ENCODE data around the gene SRP19. TPM values are rescaled to one million over a fixed set of nuclear protein-coding genes. Genes with fewer than 3 reads are reported as not detected.

The SRP19 gene
- total and polyA plus RNA-seq, 2 of the 8 experiments (the other 6 are each of a cell fraction or from before 2014, with no cell fraction given), result 27.5 to 79.9 TPM

DNA sequence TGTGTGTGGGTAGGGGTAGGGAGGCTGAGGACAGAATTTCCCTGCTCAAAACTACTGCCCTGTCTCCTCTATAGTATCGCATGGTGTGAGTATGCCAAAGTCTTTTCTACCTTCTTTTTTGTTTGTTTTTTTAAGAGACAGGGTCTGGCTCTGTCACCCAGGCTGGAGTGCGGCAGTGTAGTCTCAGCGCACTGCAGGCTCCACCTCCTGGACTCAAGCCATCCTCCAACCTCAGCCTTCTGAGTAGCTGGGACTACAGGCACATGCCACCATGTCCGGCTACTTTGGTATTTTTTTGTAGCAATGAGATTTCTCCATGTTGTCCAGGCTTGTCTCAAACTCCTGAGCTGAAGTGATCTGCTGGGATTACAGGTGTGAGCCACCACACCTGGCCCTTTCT is 2.5 kb downstream of the SRP19 start:
- Histone ChIP-seq H2AK5ac (ENCODE audit: low read depth, low read length) (no peak overlapping the region), H4K91ac (replicated peaks; ENCODE audit: insufficient read length, low read length) (no peak overlapping the region), H4K8ac (ENCODE audit: extremely low read depth, insufficient read depth, low read length) (no peak overlapping the region), H3K79me1 (ENCODE audit: low read depth, low read length) (no peaks in the 10 kb centered on the region), H3K56ac (replicated peaks; ENCODE audit: insufficient read length, low read depth, low read length) (no peak overlapping the region), H2BK5ac (ENCODE audit: low read depth, low read length) (no peak overlapping the region), H2BK12ac (ENCODE audit: low read depth, low read length) (no peak overlapping the region), H3K4me1 (replicated peaks in 1 of 4; ENCODE audit: control insufficient read depth in 3 of 4, insufficient read depth in 4 of 4, low read length in 3 of 4) (peaks cover 0 to 9% (median 5%) of the 10 kb centered on the region in 4 experiments; a peak in 5 of 7 replicates), H3K14ac (ENCODE audit: insufficient read length) (no peak overlapping the region), H2BK20ac (ENCODE audit: low read length) (no peak overlapping the region), H3K18ac (ENCODE audit: extremely low read depth, low read length) (no peak overlapping the region), H3K79me2 (ENCODE audit: control insufficient read depth in 1 of 2, insufficient read depth in 2 of 2, low read length in 2 of 2) (peaks cover 11 to 33% of the 10 kb centered on the region in 2 experiments; a peak in 3 of 4 replicates), H3K23ac (ENCODE audit: insufficient read length) (no peak overlapping the region), H3K23me2 (ENCODE audit: low read depth, low read length) (0 out of 2 replicates have a peak, but pooled peaks cover 3% of the 10 kb centered on the region), H3K27ac (ENCODE audit: low read depth, low read length) (no peak overlapping the region), H3K9ac (replicated peaks in 1 of 4; ENCODE audit: extremely low read depth in 1 of 4, low read depth in 3 of 4, low read length in 3 of 4) (no peak overlapping the region), H2AFZ (ENCODE audit: low read length) (no peak overlapping the region), H3K36me3 (ENCODE audit: control insufficient read depth in 2 of 4, insufficient read depth in 4 of 4, low read length in 3 of 4) (peaks cover 6 to 55% (median 25%) of the 10 kb centered on the region in 4 experiments; a peak in 7 of 8 replicates), H2BK120ac (replicated peaks; ENCODE audit: low read depth, low read length) (no peak overlapping the region), H4K20me1 (replicated peaks in 1 of 2; ENCODE audit: control insufficient read depth in 1 of 2, insufficient read depth in 2 of 2, low read length in 2 of 2) (peaks cover 2 to 3% of the 10 kb centered on the region in 2 experiments), H3K27me3 (replicated peaks in 1 of 4; ENCODE audit: control insufficient read depth in 3 of 4, extremely low read depth in 1 of 4, insufficient read depth in 3 of 4, low read length in 3 of 4) (no peaks in the 10 kb centered on the region; a peak in 1 of 7 replicates), H4K5ac (ENCODE audit: insufficient read length, low read depth, low read length) (no peak overlapping the region), H3K4me3 (ENCODE audit: extremely low read depth in 1 of 4, insufficient read depth in 2 of 4, low read depth in 3 of 4, low read length in 4 of 4) (no peak overlapping the region), H3K9me3 (ENCODE audit: insufficient read depth in 2 of 2, low read depth in 1 of 2, low read length in 1 of 2) (no peaks in the 10 kb centered on the region), H3K4ac (replicated peaks; ENCODE audit: insufficient read length, low read depth, low read length) (no peak overlapping the region), H2BK15ac (ENCODE audit: low read length) (no peak overlapping the region), H3K4me2 (ENCODE audit: insufficient read depth in 1 of 2, low read depth in 2 of 2, low read length in 2 of 2) (peak overlapping the region in 1 of 2 experiments; percentile 58; a peak in 1 of 4 replicates)
- DNase-seq (ENCODE audit: low read depth in 1 of 2, low spot score in 2 of 2) (no peak), FAIRE-seq (no peak)
- POLR2A ChIA-PET (ENCODE audit: partially characterized antibody), result interaction anchor here (0.7 to 1.0 kb wide), 2 partner anchors 57 to 1148 kb away, joined by 3 read pairs; no protein-coding TSS in a partner anchor
- WGBS, 2 experiments (ENCODE audit: extremely low coverage in 1 of 2, insufficient coverage in 1 of 2, insufficient read length in 1 of 2, insufficient replicate concordance in 2 of 2, low coverage in 1 of 2, low lambda C conversion rate in 2 of 2, missing lambda C conversion rate in 1 of 2), result 98% methylated on average over 4 of the region's 4 CpGs; no CpG with 5 or more reads in 1 of the 2 experiments
- CTCF ChIA-PET (ENCODE audit: partially characterized antibody), result interaction anchor here (0.9 to 1.5 kb wide), 2 partner anchors 40 to 175 kb away, joined by 3 to 4 read pairs; no protein-coding TSS in a partner anchor
- TF ChIP-seq HDAC2 (IDR thresholded peaks at IDR 0.05; ENCODE audit: borderline replicate concordance in 1 of 2, low read depth in 2 of 2, low read length in 2 of 2) (no peak), RNF2 (IDR thresholded peaks at IDR 0.05; ENCODE audit: borderline replicate concordance, low read depth, low read length, missing control alignments, poor library complexity, severe bottlenecking) (no peak), YY1 (IDR thresholded peaks at IDR 0.05; ENCODE audit: low read depth, low read length) (no peak), MAFK (IDR thresholded peaks at IDR 0.05; ENCODE audit: low read depth, low read length) (no peak), SIN3A (conservative IDR thresholded peaks at IDR 0.05 in 1 of 2, IDR thresholded peaks at IDR 0.05 in 1 of 2; ENCODE audit: low read depth in 1 of 2, low read length in 2 of 2) (no peak), KDM1A (IDR thresholded peaks at IDR 0.05; ENCODE audit: borderline replicate concordance, low read length) (no peak), CBX8 (IDR thresholded peaks at IDR 0.05; ENCODE audit: borderline replicate concordance, low read depth, low read length) (no peak), CBX5 (IDR thresholded peaks at IDR 0.05; ENCODE audit: low read depth, low read length) (no peak), GTF2F1 (IDR thresholded peaks at IDR 0.05; ENCODE audit: borderline replicate concordance, low read depth, low read length) (no peak), BRCA1 (IDR thresholded peaks at IDR 0.05; ENCODE audit: low read depth, low read length) (no peak), SP4 (IDR thresholded peaks at IDR 0.05; ENCODE audit: low read length) (no peak)
